Measurements from ENCODE around the gene ATXN1.

- TF ChIP-seq ZNF280D (tag by site-specific recombination; IDR thresholded peaks at IDR 0.05) (no peak), AEBP2 (tag by site-specific recombination; IDR thresholded peaks at IDR 0.05; ENCODE audit: borderline replicate concordance) (no peak), ZNF175 (tag by site-specific recombination; IDR thresholded peaks at IDR 0.05) (no peak), ZBTB17 (tag by site-specific recombination; IDR thresholded peaks at IDR 0.05) (no peak), CTCF (tag by site-specific recombination; IDR thresholded peaks at IDR 0.05) (no peak), ZNF26 (tag by site-specific recombination; IDR thresholded peaks at IDR 0.05) (no peak), ZNF121 (tag by site-specific recombination; IDR thresholded peaks at IDR 0.05) (no peak), ZEB2 (tag by site-specific recombination; IDR thresholded peaks at IDR 0.05) (no peak), PBX3 (CRISPR knock-in tag; IDR thresholded peaks at IDR 0.05) (no peak), REST (tag by site-specific recombination; IDR thresholded peaks at IDR 0.05) (no peak), PRDM1 (tag by site-specific recombination; IDR thresholded peaks at IDR 0.05) (no peak), ZNF513 (tag by site-specific recombination; IDR thresholded peaks at IDR 0.05) (no peak)
Observed at GRCh38 chr6:16335176-16335575, 426.1 kb downstream of the ATXN1 start.
